GM23338 (cell line): ENCODE results near the gene LIFR. TPM values are rescaled to one million over a fixed set of nuclear protein-coding genes. Genes with fewer than 3 reads are reported as not detected.

ENCODE experiments used
- ATAC-seq: fragments of 200-7000 bp; cut with Tn5 transposase; 3 replicates; pipeline ENCODE4 v1.9.1; 2020
- DNase-seq: peaks from one replicate; pipeline ENCODE4 v3.0.0-alpha.2; 2015; ENCODE audit warnings: low spot score
- H2AFZ ChIP-seq: fragments of 200-600 bp; sonication (generic); 2 replicates; pipeline ENCODE4 v1.8.0; 2016; ENCODE audit warnings: antibody characterized with exemption, mild to moderate bottlenecking, moderate library complexity
- H3F3A ChIP-seq: fragments of 200-600 bp; sonication (generic); replicated peaks from 2 replicates; pipeline ENCODE4 v1.8.0; 2017; ENCODE audit warnings: antibody characterized with exemption, mixed run types, low read depth
- H3K27ac ChIP-seq: fragments of 200-600 bp; sonication (generic); 2 replicates; pipeline ENCODE4 v1.6.1; 2016; ENCODE audit warnings: low read depth
- H3K27me3 ChIP-seq: fragments of 200-600 bp; sonication (generic); 2 replicates; pipeline ENCODE4 v1.8.0; 2016; ENCODE audit warnings: mild to moderate bottlenecking, mixed run types, moderate library complexity; ENCODE audit not compliant: insufficient read depth
- H3K36me3 ChIP-seq: fragments of 200-600 bp; sonication (generic); 2 replicates; pipeline ENCODE4 v1.8.0; 2016; ENCODE audit warnings: mild to moderate bottlenecking; ENCODE audit not compliant: insufficient read depth
- H3K4me1 ChIP-seq: fragments of 200-600 bp; sonication (generic); 2 replicates; pipeline ENCODE4 v1.8.0; 2016; ENCODE audit warnings: mild to moderate bottlenecking, moderate library complexity; ENCODE audit not compliant: insufficient read depth
- H3K4me2 ChIP-seq: fragments of 200-600 bp; sonication (generic); 2 replicates; pipeline ENCODE4 v1.7.1; 2017; ENCODE audit warnings: mixed run types
- H3K4me3 ChIP-seq: fragments of 200-600 bp; sonication (generic); 2 replicates; pipeline ENCODE4 v1.6.1; 2016; ENCODE audit warnings: mixed run types
- H3K79me2 ChIP-seq: fragments of 200-600 bp; sonication (generic); replicated peaks from 2 replicates; pipeline ENCODE4 v1.8.0; 2017; ENCODE audit warnings: mild to moderate bottlenecking; ENCODE audit not compliant: insufficient read depth
- H3K9me2 ChIP-seq: fragments of 200-600 bp; sonication (generic); 2 replicates; pipeline ENCODE4 v1.8.0; 2017; ENCODE audit not compliant: insufficient read depth
- H4K20me1 ChIP-seq: fragments of 200-600 bp; sonication (generic); replicated peaks from 2 replicates; pipeline ENCODE4 v1.8.0; 2017; ENCODE audit warnings: mild to moderate bottlenecking; ENCODE audit not compliant: insufficient read depth
- H3K27ac Mint-ChIP-seq: 2 replicates; pipeline ENCODE4 v1.8.0; 2020; ENCODE audit warnings: inconsistent platforms, mild to moderate bottlenecking, moderate library complexity, mixed read lengths
- H3K27me3 Mint-ChIP-seq: 3 replicates; pipeline ENCODE4 v1.8.0; 2022; ENCODE audit warnings: low read depth, mild to moderate bottlenecking, moderate library complexity, mixed read lengths, inconsistent platforms; ENCODE audit not compliant: insufficient read depth, poor library complexity
- H3K36me3 Mint-ChIP-seq: 3 replicates; pipeline ENCODE4 v1.8.0; 2021; ENCODE audit warnings: low read depth, mild to moderate bottlenecking, inconsistent platforms, moderate library complexity, mixed read lengths
- H3K4me1 Mint-ChIP-seq: 3 replicates; pipeline ENCODE4 v1.8.0; 2020; ENCODE audit warnings: mild to moderate bottlenecking, inconsistent platforms, mixed read lengths
- H3K4me3 Mint-ChIP-seq: 3 replicates; pipeline ENCODE4 v1.8.0; 2021; ENCODE audit warnings: moderate library complexity, mild to moderate bottlenecking, inconsistent platforms, mixed read lengths
- H3K9me3 Mint-ChIP-seq: 3 replicates; pipeline ENCODE4 v1.8.0; 2020; ENCODE audit warnings: moderate library complexity, mild to moderate bottlenecking, inconsistent platforms, mixed read lengths
- CREB1 ChIP-seq: fragments of 250-450 bp; sonication (Bioruptor Pico); IDR thresholded peaks from 2 replicates; pipeline ENCODE4 v1.5.0; 2020; ENCODE audit warnings: low read depth, mild to moderate bottlenecking, moderate library complexity
- CTCF ChIP-seq, 2 experiments: fragments of 200-600 bp in 1 of 2; sonication (generic) in 1 of 2; conservative IDR thresholded peaks; 2 replicates each; pipeline versions ENCODE4 v1.5.1 to v1.6.1; 2016 to 2017; ENCODE audit warnings: antibody characterized with exemption in 2 of 2, low read depth in 2 of 2, mild to moderate bottlenecking in 2 of 2, moderate library complexity in 1 of 2
- ETS1 ChIP-seq: IDR thresholded peaks from 2 replicates; pipeline ENCODE4 v1.6.1; 2016; ENCODE audit warnings: antibody characterized with exemption
- EZH2 ChIP-seq: fragments of 200-600 bp; sonication (generic); IDR thresholded peaks from one replicate; pipeline ENCODE4 v1.8.0; 2017; ENCODE audit warnings: antibody characterized with exemption, mild to moderate bottlenecking, low read depth; ENCODE audit not compliant: unreplicated experiment
- EZH2phosphoT487 ChIP-seq: fragments of 200-600 bp; sonication (generic); IDR thresholded peaks from one replicate; pipeline ENCODE4 v1.8.1; 2018; ENCODE audit warnings: antibody characterized with exemption; ENCODE audit not compliant: unreplicated experiment
- JUNB ChIP-seq: IDR thresholded peaks from one replicate; pipeline ENCODE4 v1.6.1; 2016; ENCODE audit warnings: antibody characterized with exemption; ENCODE audit not compliant: unreplicated experiment
- NANOG ChIP-seq: IDR thresholded peaks from 2 replicates; pipeline ENCODE4 v1.6.1; 2016; ENCODE audit warnings: antibody characterized with exemption, borderline replicate concordance
- POLR2AphosphoS5 ChIP-seq: IDR thresholded peaks from 2 replicates; pipeline ENCODE4 v1.6.1; 2016; ENCODE audit warnings: antibody characterized with exemption, low read depth
- REST ChIP-seq: IDR thresholded peaks from one replicate; pipeline ENCODE4 v1.6.1; 2018; ENCODE audit warnings: antibody characterized with exemption; ENCODE audit not compliant: unreplicated experiment
- STAT1 ChIP-seq: IDR thresholded peaks from one replicate; pipeline ENCODE4 v1.6.1; 2016; ENCODE audit warnings: antibody characterized with exemption; ENCODE audit not compliant: unreplicated experiment
- ZNF114 ChIP-seq: fragments of 250-450 bp; sonication (Bioruptor Pico); IDR thresholded peaks from 2 replicates; pipeline ENCODE4 v1.5.0; 2020; ENCODE audit warnings: mild to moderate bottlenecking, moderate library complexity
- ZNF331 ChIP-seq: fragments of 250-450 bp; sonication (Bioruptor Pico); IDR thresholded peaks from 2 replicates; pipeline ENCODE4 v1.5.0; 2020; ENCODE audit warnings: low read depth, mild to moderate bottlenecking, moderate library complexity
- polyA plus RNA-seq: library from polyadenylated mRNA; unstranded; fragments of >200 nt; fragmentation: Nextera tagmentation; extraction: Ambion mirVana; gene quantifications from 2 replicates; pipeline ENCODE4 v1.2.1, GENCODE V29; 2016
- total RNA-seq: library from RNA; depleted of rRNA; stranded (reverse); fragments of >200 nt; shearing (Covaris generic); gene quantifications from 2 replicates; pipeline ENCODE4 v1.2.3, GENCODE V29; 2014
- TF ChIP-seq, protein P1 (sequence below): fragments of 250-450 bp; sonication (Bioruptor Pico); IDR thresholded peaks from 2 replicates; pipeline ENCODE4 v1.5.0; 2020; ENCODE audit warnings: mild to moderate bottlenecking, moderate library complexity

The LIFR gene
- total and polyA plus RNA-seq, 2 experiments from 2014 or later, result 11.0 to 25.2 TPM

GRCh38 chr5:38546691-38547146 lies 9.7 kb downstream of the LIFR start:
- ATAC-seq, result no peak

More at GRCh38 chr5:38546691-38547146, 9.7 kb downstream of the LIFR start:
- Histone ChIP-seq H3K4me3 (no peak overlapping the region), H3K79me2 (peaks cover 98% of the 10 kb centered on the region), H3F3A (no peaks in the 10 kb centered on the region), H2AFZ (no peak overlapping the region), H3K9me2 (no peaks in the 10 kb centered on the region), H4K20me1 (no peaks in the 10 kb centered on the region; the same call in 1 of the 2 replicates), H3K27me3 (no peaks in the 10 kb centered on the region), H3K4me1 (peaks cover 3% of the 10 kb centered on the region; the same call in 1 of the 2 replicates), H3K36me3 (no peaks in the 10 kb centered on the region), H3K4me2 (no peak overlapping the region), H3K27ac (no peak overlapping the region)
- no peak for DNase-seq
- peaks cover 6% of the 10 kb centered on the region for H3K4me1 Mint-ChIP-seq
- no peaks in the 10 kb centered on the region for H3K27me3 Mint-ChIP-seq
- no peak overlapping the region for H3K4me3 Mint-ChIP-seq
- no peaks in the 10 kb centered on the region for H3K36me3 Mint-ChIP-seq
- TF ChIP-seq EZH2, result no peak
- no peak for TF ChIP-seq EZH2phosphoT487
- no peak for TF ChIP-seq ZNF114 (CRISPR knock-in tag)
- no peak for TF ChIP-seq ZNF331 (CRISPR knock-in tag)
- no peak for TF ChIP-seq REST
- no peak for TF ChIP-seq CREB1 (CRISPR knock-in tag)
- TF ChIP-seq, protein P1, sequence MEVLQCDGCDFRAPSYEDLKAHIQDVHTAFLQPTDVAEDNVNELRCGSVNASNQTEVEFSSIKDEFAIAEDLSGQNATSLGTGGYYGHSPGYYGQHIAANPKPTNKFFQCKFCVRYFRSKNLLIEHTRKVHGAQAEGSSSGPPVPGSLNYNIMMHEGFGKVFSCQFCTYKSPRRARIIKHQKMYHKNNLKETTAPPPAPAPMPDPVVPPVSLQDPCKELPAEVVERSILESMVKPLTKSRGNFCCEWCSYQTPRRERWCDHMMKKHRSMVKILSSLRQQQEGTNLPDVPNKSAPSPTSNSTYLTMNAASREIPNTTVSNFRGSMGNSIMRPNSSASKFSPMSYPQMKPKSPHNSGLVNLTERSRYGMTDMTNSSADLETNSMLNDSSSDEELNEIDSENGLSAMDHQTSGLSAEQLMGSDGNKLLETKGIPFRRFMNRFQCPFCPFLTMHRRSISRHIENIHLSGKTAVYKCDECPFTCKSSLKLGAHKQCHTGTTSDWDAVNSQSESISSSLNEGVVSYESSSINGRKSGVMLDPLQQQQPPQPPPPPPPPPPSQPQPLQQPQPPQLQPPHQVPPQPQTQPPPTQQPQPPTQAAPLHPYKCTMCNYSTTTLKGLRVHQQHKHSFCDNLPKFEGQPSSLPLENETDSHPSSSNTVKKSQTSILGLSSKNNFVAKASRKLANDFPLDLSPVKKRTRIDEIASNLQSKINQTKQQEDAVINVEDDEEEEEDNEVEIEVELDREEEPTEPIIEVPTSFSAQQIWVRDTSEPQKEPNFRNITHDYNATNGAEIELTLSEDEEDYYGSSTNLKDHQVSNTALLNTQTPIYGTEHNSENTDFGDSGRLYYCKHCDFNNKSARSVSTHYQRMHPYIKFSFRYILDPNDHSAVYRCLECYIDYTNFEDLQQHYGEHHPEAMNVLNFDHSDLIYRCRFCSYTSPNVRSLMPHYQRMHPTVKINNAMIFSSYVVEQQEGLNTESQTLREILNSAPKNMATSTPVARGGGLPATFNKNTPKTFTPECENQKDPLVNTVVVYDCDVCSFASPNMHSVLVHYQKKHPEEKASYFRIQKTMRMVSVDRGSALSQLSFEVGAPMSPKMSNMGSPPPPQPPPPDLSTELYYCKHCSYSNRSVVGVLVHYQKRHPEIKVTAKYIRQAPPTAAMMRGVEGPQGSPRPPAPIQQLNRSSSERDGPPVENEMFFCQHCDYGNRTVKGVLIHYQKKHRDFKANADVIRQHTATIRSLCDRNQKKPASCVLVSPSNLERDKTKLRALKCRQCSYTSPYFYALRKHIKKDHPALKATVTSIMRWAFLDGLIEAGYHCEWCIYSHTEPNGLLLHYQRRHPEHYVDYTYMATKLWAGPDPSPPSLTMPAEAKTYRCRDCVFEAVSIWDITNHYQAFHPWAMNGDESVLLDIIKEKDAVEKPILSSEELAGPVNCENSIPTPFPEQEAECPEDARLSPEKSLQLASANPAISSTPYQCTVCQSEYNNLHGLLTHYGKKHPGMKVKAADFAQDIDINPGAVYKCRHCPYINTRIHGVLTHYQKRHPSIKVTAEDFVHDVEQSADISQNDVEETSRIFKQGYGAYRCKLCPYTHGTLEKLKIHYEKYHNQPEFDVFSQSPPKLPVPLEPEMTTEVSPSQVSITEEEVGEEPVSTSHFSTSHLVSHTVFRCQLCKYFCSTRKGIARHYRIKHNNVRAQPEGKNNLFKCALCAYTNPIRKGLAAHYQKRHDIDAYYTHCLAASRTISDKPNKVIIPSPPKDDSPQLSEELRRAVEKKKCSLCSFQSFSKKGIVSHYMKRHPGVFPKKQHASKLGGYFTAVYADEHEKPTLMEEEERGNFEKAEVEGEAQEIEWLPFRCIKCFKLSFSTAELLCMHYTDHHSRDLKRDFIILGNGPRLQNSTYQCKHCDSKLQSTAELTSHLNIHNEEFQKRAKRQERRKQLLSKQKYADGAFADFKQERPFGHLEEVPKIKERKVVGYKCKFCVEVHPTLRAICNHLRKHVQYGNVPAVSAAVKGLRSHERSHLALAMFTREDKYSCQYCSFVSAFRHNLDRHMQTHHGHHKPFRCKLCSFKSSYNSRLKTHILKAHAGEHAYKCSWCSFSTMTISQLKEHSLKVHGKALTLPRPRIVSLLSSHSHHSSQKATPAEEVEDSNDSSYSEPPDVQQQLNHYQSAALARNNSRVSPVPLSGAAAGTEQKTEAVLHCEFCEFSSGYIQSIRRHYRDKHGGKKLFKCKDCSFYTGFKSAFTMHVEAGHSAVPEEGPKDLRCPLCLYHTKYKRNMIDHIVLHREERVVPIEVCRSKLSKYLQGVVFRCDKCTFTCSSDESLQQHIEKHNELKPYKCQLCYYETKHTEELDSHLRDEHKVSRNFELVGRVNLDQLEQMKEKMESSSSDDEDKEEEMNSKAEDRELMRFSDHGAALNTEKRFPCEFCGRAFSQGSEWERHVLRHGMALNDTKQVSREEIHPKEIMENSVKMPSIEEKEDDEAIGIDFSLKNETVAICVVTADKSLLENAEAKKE, result no peak
- no peak for TF ChIP-seq NANOG
- no peak for TF ChIP-seq CTCF (conservative IDR thresholded peaks at IDR 0.05; ENCODE audit: low read depth in 2 of 2)
- TF ChIP-seq STAT1, result no peak
- no peak for TF ChIP-seq JUNB
- TF ChIP-seq POLR2AphosphoS5, result no peak
- no peak for TF ChIP-seq ETS1
- no peaks in the 10 kb centered on the region for H3K9me3 Mint-ChIP-seq
- H3K27ac Mint-ChIP-seq, result no peak overlapping the region
